ENCODE measurements around the gene RSPRY1.

Gene RSPRY1

DNA sequence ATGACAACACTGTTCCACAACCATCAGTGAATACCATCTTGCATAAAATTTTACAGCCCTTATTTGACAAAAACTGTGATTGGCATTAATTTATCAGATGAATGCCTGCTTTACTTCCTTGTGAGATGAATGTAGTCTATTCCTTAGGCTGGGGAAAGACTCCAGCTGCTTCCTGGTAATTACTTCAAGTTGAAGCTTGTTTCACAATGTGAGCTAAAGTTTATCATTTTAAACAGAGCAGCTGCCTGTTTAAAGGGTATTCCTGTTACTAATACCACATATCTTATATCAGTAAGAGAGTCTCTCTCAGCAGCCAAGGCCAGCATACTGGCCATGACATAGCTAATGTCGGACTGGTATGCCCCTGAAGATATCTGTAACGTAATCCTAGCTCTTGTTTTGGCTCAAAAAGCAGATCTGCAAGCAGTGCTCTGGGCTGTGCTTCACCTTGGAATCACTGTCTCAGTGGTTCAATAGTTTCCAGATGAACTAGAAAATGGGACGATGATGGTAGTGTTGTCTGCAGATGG is 45.8 kb downstream of the RSPRY1 start:
- TF ChIP-seq REST (IDR thresholded peaks at IDR 0.05; ENCODE audit: insufficient read depth in 1 of 2, low read depth in 2 of 2, low read length in 2 of 2) = no peak
- no peak for TF ChIP-seq POLR2AphosphoS5 (IDR thresholded peaks at IDR 0.05; ENCODE audit: low read depth, low read length)
- TF ChIP-seq TAF1 (IDR thresholded peaks at IDR 0.05; ENCODE audit: borderline replicate concordance, insufficient read depth, low read length) = no peak
- no peak for TF ChIP-seq FOXP2 (optimal IDR thresholded peaks at IDR 0.05; ENCODE audit: borderline replicate concordance, extremely low read depth, extremely low read length, insufficient read depth)
- no peak for TF ChIP-seq SIN3A (IDR thresholded peaks at IDR 0.05; ENCODE audit: borderline replicate concordance, insufficient read depth, low read length)

DNA sequence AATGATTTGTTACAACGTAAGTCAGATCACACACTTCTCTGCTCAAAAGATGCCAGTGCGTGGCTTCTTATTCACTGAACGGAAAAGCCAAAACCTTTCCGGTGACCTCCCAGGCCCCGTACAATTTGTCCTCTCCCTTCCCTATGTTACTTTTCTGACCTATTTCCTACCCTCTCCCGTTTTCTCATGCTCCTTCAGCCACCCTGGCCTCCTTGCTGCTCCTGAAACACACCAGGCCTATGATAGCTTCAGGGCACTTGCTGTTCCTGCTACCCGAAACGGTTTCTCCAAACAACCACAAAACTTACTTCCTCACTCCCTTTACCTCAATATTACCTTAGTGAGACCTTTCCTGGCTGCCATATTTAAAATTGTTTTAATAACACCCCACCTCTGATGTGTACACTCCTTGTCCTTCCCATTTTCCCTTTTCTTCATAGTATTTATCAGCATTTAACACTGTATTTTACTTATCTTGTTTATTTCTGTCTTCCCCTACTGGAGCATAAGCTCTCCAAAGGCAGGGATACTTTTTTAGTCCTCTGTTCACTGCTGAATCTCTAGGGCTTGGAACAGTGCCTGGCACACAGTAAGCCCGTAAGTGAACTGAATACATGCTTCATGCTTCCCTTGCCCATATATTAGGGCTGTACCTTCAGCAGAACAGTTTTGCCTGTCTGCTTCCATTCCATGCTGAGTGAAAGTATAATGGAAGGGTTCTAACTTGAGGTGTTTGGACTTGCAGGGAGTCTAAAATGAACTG is 48.0 kb downstream of the RSPRY1 start:
- TF ChIP-seq POLR2AphosphoS5 (IDR thresholded peaks at IDR 0.05; ENCODE audit: low read depth, low read length) = no peak
- TF ChIP-seq TAF1 (IDR thresholded peaks at IDR 0.05; ENCODE audit: borderline replicate concordance, insufficient read depth, low read length) = no peak
- no peak for TF ChIP-seq REST (IDR thresholded peaks at IDR 0.05; ENCODE audit: insufficient read depth in 1 of 2, low read depth in 2 of 2, low read length in 2 of 2)
- TF ChIP-seq FOXP2 (optimal IDR thresholded peaks at IDR 0.05; ENCODE audit: borderline replicate concordance, extremely low read depth, extremely low read length, insufficient read depth) = no peak
- no peak for TF ChIP-seq SIN3A (IDR thresholded peaks at IDR 0.05; ENCODE audit: borderline replicate concordance, insufficient read depth, low read length)

DNA sequence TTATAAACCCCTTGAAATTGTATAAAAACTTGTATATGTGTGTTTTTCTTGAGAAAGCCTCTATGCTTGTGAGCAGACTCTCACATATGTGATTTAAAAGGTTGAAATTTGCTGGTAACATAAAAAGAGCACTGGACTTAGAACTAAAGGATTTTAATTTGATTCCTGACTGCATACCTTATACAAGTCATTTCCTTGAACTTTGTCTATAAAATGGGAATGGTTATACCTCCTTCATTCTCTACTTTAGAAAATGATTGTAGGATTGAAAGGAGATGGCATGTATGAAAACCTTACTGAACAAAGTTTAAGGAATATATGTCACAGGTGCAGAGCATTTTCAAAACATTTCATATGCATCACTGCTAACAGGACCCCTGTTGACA is 48.6 kb downstream of the RSPRY1 start:
- TF ChIP-seq FOXP2 (optimal IDR thresholded peaks at IDR 0.05; ENCODE audit: borderline replicate concordance, extremely low read depth, extremely low read length, insufficient read depth) (no peak), REST (IDR thresholded peaks at IDR 0.05; ENCODE audit: insufficient read depth in 1 of 2, low read depth in 2 of 2, low read length in 2 of 2) (no peak), SIN3A (IDR thresholded peaks at IDR 0.05; ENCODE audit: borderline replicate concordance, insufficient read depth, low read length) (no peak), TAF1 (IDR thresholded peaks at IDR 0.05; ENCODE audit: borderline replicate concordance, insufficient read depth, low read length) (no peak), POLR2AphosphoS5 (IDR thresholded peaks at IDR 0.05; ENCODE audit: low read depth, low read length) (no peak)

DNA sequence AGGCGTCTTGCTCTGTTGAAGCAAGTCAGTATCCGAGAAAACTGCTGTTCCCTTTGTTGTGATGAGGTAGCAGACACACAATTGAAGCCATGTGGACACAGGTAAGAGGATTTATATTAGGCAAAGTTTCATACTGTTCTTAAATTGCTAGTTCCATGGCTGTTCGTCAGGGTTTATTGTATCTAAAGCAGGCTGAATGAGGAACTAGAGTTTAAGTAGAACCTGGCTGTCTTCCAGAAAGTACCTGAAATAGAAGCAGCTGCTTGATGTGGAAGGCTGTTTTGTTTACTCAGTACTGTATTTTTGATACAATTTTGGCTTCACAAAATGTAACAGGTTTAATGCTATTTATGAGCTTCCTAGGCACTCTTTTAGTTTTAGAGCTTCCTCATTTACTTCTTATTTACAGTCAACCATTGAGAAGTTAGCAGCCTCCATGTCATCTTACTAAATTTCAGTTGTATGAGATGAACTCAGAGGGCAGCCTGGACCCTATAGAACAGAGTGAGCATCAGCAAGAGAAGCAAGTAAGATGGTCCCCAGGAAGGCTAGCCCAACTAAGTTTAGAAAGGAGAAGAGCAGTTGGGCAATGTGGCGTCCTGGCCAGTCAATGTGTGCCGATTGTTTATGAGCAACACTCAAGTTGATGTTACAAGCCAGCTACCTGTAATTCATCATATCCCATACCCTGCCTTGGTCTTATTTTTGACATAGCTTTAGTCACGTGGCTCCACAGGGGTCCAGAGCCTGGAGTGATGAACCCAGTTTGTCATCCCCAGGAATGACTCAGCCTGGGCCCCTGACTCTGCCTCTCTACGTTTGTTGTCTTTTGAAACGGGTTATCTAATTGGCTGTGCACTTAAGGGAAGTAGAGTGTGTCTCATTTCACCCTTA is 49.2 kb downstream of the RSPRY1 start:
- TF ChIP-seq FOXP2 (optimal IDR thresholded peaks at IDR 0.05; ENCODE audit: borderline replicate concordance, extremely low read depth, extremely low read length, insufficient read depth) (no peak), POLR2AphosphoS5 (IDR thresholded peaks at IDR 0.05; ENCODE audit: low read depth, low read length) (no peak), REST (IDR thresholded peaks at IDR 0.05; ENCODE audit: insufficient read depth in 1 of 2, low read depth in 2 of 2, low read length in 2 of 2) (no peak), SIN3A (IDR thresholded peaks at IDR 0.05; ENCODE audit: borderline replicate concordance, insufficient read depth, low read length) (no peak), TAF1 (IDR thresholded peaks at IDR 0.05; ENCODE audit: borderline replicate concordance, insufficient read depth, low read length) (no peak)
